HG03354 (cell line): Measurements from ENCODE around the gene CXCL12.

ENCODE experiments used
- ATAC-seq: cut with Tn5 transposase; IDR thresholded peaks from one replicate; pipeline ENCODE4 v1.9.1; 2021; ENCODE audit warnings: mild to moderate bottlenecking; ENCODE audit not compliant: unreplicated experiment, poor library complexity, severe bottlenecking

Gene CXCL12

GRCh38 chr10:44368637-44369036, 16.3 kb downstream of the CXCL12 start:
- no peak for ATAC-seq

- ATAC-seq: no peak
Observed at GRCh38 chr10:44366941-44367630, 17.8 kb downstream of the CXCL12 start.

- ATAC-seq: no peak
Observed at GRCh38 chr10:44364566-44364965, 20.3 kb downstream of the CXCL12 start.

DNA sequence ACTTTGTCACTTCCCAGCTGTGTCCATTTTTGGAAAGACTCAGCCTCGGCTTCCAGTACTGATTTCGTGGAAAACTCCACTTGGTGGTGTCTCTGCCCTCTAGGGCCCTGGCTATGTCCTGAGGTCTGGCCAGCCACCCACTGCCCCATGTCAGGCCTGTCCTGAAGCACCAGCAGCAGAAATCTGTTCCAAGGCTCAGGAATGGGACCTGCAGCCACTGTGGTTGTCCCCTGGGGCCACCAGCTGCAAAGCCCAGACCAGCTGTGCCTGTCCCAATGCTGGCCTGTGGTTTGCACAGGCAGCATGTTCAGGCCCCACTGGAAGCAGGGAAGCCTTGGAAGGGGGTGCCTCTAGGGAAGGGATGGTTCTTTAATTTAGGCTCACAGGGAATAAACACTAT, 21.2 kb downstream of the CXCL12 start:
- ATAC-seq: no peak

DNA sequence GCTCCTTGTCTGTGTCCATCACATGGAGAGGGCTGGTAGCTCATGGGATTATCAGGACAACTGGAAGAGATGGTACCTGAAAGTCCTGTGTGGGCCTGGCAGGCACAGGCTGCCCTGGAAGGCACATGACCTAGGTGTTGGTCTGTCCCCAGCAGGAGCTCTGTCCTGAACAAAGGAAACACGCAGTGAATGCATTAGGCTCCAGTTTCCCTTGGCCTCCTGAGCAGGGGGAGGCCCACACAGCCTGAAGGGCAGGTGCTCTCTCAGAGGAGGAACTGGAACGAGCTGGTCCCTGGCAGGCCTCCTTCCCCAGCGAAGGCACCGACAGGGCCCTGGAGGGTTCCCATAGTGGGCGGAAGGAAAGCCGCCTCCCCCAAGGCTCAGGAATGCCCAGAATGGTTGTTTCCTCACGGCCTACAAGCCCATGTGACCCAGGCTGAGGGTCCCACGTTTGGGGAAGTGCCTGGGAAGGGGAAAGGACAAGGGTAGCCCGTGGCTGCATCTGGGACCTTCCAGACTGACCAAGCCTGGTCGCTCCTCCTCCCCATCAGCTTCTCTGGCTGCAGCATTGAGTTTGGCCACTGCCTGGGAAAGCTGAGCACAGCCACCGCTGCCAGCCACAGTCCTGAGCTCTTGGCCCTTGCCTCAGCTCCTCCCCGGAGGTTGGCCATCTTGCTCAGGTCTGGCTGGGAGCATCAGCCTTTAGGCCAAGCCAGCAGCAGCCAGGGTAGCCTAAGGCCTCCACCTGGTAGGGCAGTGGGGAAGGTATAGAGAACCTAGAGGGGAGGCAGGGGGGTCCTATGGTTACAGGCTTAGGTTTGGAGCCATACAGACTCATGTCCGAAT, 21.8 kb downstream of the CXCL12 start:
- ATAC-seq: no peak

DNA sequence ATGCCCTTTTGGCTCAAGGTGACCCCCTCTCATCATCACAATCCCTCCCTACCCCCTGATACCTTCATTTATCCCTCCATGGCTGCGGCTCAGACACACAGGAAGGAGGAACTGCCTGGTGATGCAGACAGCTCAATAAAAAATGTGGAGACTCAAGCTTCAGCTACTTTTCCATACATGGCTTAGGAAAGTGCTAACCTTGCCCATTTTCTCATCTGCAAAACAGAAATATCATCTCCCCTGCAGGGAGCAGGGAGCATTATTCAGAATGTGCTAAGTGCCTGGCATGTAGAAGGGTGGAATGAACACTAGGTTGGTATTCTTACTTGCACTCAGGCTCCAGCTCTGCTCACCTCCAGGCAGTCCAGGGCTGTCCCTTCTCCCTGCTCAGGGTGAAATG, 23.8 kb downstream of the CXCL12 start:
- ATAC-seq: no peak

DNA sequence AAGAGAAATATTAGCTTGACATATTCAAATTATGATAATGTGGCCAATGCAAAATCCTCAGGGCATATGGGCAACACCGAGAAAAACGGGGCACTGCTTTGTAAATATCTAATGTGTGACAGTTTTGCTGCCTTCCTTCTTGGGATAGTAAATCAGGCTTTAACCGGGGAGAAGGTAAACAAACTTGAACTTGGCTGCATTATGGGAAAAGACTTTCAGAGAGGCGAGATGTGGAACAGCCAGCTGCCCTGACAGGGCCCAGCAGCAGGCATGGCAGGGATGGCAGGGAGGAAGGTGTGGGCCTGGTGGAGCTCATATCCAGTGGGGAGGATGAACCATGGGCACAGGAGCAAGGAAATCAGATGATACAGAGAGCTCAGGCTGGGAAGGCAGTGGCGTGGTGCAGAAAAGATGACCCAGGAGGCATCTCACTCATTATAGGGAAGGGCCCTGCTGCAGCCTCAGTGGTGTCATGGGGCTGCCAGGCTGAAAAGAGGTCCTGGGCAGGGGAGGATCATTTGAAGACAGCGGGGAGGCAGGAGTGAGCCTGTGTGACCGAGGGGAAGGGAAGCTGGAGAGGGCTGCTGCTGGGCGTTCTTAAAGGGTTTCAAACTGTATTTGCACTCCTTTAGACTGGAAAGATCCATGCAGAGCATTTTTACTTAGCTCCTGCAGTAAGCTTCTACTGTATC, 26.7 kb downstream of the CXCL12 start:
- no peak for ATAC-seq

- no peak for ATAC-seq
Observed at GRCh38 chr10:44357023-44357540, 27.8 kb downstream of the CXCL12 start.

- no peak for ATAC-seq
Observed at GRCh38 chr10:44356139-44357022, 28.5 kb downstream of the CXCL12 start.

GRCh38 chr10:44355630-44356029, 29.3 kb downstream of the CXCL12 start:
- ATAC-seq: no peak

GRCh38 chr10:44354771-44355170, 30.1 kb downstream of the CXCL12 start:
- no peak for ATAC-seq

DNA sequence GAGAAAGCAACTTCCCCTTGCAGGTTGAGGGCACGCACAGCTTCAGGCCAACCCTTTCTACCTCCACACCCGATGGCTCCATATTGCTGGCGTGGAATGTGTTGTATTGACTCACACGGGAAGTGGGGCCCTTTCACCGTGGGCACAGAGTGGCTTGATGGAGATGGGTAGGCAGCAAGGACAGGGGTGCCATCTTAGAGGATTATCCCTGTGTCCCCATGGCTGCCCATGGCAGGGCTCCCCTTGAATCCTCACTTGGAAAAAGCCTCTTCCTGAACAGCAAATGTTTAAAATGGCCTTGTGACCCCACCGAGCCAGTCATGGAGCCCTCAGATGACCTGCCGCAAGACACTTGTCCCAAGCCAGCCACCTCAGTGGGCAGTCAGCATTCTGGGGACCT, 31.2 kb downstream of the CXCL12 start:
- no peak for ATAC-seq

DNA sequence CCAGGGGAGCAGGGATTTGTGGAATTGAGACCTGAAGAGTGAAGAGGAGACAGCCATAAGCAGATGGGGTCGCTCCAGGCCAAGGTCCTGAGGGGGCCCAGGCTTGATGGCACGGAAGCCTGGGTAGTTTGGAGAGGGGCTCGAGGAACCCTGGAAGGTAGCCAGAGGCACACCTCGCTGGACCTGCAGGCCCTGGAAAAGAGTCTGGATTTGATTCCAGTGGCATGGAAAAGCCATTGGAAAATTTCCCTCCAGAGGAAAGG, 31.8 kb downstream of the CXCL12 start:
- no peak for ATAC-seq

DNA sequence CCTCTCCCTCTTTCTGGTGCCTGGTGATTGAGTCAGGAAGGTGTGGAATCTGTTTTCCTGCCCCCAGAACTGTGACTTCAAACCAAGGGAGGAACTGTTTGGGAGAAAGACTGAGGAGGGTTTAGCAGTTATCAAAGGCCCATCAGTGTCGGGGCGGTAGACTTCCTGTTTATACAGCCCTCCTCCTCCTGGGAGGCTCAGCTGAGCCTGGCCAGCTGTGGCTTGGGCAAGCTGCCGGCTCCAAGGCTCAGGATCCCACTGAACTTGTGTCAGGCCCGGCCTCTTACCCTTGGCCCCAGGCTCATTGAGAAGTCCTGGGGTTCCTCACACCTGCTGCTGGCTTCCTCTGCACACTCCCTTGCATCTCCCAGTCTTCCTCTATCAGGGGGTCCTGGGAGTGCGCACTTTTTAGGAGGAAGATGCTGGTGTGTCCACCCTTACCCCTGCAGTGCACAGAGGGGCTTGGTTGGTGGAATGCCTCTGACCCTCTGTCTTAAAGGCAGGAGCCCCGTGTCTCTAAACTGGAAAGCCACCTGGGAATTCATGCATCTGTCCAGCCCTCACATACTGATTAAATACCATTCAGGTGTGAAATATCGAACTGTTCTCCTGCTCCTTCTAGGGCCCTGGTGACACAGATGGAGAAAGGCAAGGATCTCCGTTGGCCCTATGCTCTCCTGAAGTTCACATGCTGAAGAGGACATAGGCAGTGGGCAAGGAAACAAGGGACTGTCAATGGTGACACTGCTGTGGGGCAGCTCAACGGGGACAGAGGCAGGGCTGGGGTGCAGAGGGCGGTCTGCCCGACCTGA, 32.4 kb downstream of the CXCL12 start:
- no peak for ATAC-seq

- no peak for ATAC-seq
Observed at GRCh38 chr10:44348496-44348895, 36.4 kb downstream of the CXCL12 start.

DNA sequence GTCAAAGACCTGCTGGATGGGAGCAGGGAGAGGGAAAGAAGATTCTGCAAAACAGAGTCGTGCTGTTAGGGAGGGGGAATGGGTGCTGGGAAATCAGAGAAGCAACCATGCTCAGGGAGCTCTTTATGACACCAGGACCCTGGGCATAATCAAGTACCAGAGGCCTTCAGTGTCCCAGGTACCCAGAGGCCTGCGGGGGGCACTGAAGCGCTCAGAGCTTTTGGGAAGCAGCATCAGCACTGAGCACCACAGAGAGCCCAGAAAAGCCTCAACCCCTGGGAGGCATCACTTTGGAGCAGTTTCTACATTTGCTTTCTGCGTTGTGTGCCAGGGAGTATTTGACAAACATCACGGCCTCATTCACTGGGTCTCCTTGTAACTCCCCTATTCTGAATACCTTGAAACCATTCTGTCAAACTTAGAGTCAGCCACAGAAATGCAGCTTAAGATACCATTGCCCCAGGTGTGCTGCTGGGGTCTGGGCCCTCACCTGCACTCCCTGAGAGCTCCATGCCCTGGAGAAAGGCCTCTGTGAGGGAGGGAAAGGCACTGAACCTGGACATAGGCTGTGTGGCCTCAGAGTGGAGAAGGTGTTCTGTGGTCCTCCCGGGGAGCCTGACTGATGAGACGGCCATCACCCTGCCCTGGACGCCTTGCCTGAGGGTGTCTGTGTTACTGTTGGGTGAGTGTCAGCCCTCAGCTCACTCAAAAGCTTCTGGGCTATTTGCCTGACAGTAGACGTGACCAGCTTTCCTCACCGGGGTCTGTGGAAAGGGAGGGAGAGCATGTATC, 37.1 kb downstream of the CXCL12 start:
- no peak for ATAC-seq

GRCh38 chr10:44344727-44345126, 40.2 kb downstream of the CXCL12 start:
- no peak for ATAC-seq

DNA sequence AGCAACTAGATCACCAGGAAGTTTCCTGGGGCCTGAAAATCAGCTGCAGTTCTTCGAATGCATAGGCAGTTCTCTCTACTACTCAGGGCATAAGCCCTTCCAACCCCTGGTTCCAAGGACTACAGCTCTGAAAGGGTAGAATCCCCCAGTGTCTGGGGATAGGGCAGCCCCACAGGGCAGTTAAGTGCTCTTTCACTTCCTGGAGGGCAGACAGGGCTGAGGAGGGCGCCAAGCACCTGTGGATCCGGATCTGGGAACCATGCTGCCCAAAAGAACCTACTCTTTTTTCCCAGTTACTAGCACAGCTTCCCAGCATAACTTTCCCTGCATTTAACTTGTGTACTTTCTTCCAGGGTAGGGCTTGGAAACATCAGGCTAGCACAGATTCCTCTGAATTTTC, 41.1 kb downstream of the CXCL12 start:
- no peak for ATAC-seq
